ENCODE data around the gene TMEM134. TPM values are rescaled to one million over a fixed set of nuclear protein-coding genes. Genes with fewer than 3 reads are reported as not detected.

TMEM134 gene
- total and polyA plus RNA-seq, 9 of the 15 experiments (the other 6 are each of a cell fraction or from before 2014, with no cell fraction given) = 0.63 to 48.4 (median 10.7) TPM

DNA sequence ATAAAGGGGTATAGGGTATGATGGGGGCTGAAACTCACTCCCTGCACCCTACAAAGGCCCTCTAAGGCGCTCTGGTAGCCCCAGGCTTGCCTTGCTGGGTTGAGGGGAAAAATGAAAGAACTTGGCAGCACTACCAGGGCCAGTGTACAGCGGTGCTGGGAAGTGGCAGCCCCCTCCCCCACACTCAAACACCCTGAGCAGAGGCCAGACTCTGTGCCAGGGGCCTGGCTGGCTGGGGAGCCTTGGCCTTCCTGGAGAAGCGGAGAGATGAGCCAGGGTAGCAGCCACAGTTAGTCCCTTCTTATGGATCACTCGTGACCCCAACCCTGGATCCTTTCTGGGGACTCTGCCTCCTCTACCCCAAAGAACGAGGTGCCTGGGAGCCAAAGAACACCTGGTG lies 2.7 kb downstream of the TMEM134 start:
- Histone ChIP-seq H3K9me3 (replicated peaks; ENCODE audit: control insufficient read depth, insufficient read depth, low read depth, low read length) (no peaks in the 10 kb centered on the region), H3K4me2 (ENCODE audit: insufficient read depth, low read length) (no peak overlapping the region), H4K20me1 (replicated peaks; ENCODE audit: control insufficient read depth, insufficient read depth, low read length) (no peaks in the 10 kb centered on the region), H3K9ac (ENCODE audit: insufficient read depth in 1 of 2, low read depth in 2 of 2, low read length in 2 of 2) (no peak overlapping the region; a peak in 1 of 4 replicates), H3K4me3 (no peak overlapping the region), H3K79me2 (ENCODE audit: control insufficient read depth, insufficient read depth, low read length) (peaks cover 12% of the 10 kb centered on the region), H3K27me3 (ENCODE audit: control insufficient read depth in 2 of 2, insufficient read depth in 2 of 2, low read length in 2 of 2) (no peaks in the 10 kb centered on the region), H3K27ac (ENCODE audit: extremely low read depth, low read depth, low read length) (no peak overlapping the region), H3K9me1 (ENCODE audit: control insufficient read depth, insufficient read depth, low read length) (no peaks in the 10 kb centered on the region), H3K36me3 (ENCODE audit: control insufficient read depth, insufficient read depth, low read length) (no peaks in the 10 kb centered on the region), H2AFZ (ENCODE audit: low read depth, low read length) (no peak overlapping the region), H3K4me1 (replicated peaks in 1 of 2; ENCODE audit: control insufficient read depth in 2 of 2, insufficient read depth in 2 of 2, low read length in 2 of 2) (peaks cover 20 to 56% of the 10 kb centered on the region in 2 experiments; a peak in 4 of 5 replicates)
- CTCF ChIA-PET (ENCODE audit: low intra/inter-chr PET ratio) = interaction anchor here (0.6 kb wide), 1 partner anchor 1652 kb away, joined by 4 read pairs; no protein-coding TSS in a partner anchor
- in situ Hi-C loops (cut with MboI) = no loop called here
- no peak for ATAC-seq
- TF ChIP-seq STAG1 (CRISPR knock-in tag; IDR thresholded peaks at IDR 0.05; ENCODE audit: borderline replicate concordance) (0 out of 2 replicates have a peak, but pooled peaks have one; percentile 10), ZNF76 (CRISPR knock-in tag; IDR thresholded peaks at IDR 0.05; ENCODE audit: borderline replicate concordance) (no peak), POLR2G (IDR thresholded peaks at IDR 0.05; ENCODE audit: low read depth, low read length) (0 out of 2 replicates have a peak, but pooled peaks have one; percentile 14), TOE1 (IDR thresholded peaks at IDR 0.05; ENCODE audit: borderline replicate concordance) (no peak), TOE1 (CRISPR knock-in tag; IDR thresholded peaks at IDR 0.05; ENCODE audit: borderline replicate concordance, low read depth) (no peak)
- POLR2A ChIA-PET = interaction anchor here (0.7 kb wide), 1 partner anchor 27 kb away, joined by 3 read pairs; no protein-coding TSS in a partner anchor
- WGBS (ENCODE audit: insufficient coverage, low coverage, missing lambda C conversion rate) = 79% methylated on average over 5 of the region's 5 CpGs
- DNase-seq (ENCODE audit: extremely low read depth in 1 of 4, low spot score in 3 of 4) = no peak
- intact Hi-C loops (cut with micrococcal nuclease) = loop anchor here (5.0 kb wide), 1 partner anchor 44 kb away; no protein-coding TSS in a partner anchor
- BruUV-seq (replicated peaks) = no TSS peak
- FAIRE-seq = no peak

All from K562 (cell line).